Hematopoietic multipotent progenitor cell treated with erythropoietin and hydrocortisone succinate and interleukin-3 and kit ligand, for 15 days (in vitro differentiated cells): Measurements from ENCODE around the gene EEF1A2.
"Not testable (repeated sequence)": the region's sequence is repeated elsewhere in the genome, so short reads cannot be mapped to it uniquely, and the experiment has no call there.

Experiments used
- DNase-seq: peaks from one replicate; pipeline ENCODE4 v3.0.0-alpha.2; 2015; ENCODE audit warnings: low spot score

EEF1A2 gene

GRCh38 chr20:63487116-63487764, 11.6 kb downstream of the EEF1A2 start:
- DNase-seq = no peak

GRCh38 chr20:63486300-63486855, 12.5 kb downstream of the EEF1A2 start:
- no peak for DNase-seq

GRCh38 chr20:63484651-63485403, 14.1 kb downstream of the EEF1A2 start:
- DNase-seq = no peak

GRCh38 chr20:63484236-63484635, 14.6 kb downstream of the EEF1A2 start:
- DNase-seq = no peak

- no peak for DNase-seq
Measured at GRCh38 chr20:63483834-63484233, 15.0 kb downstream of the EEF1A2 start.

GRCh38 chr20:63482021-63482587, 16.8 kb downstream of the EEF1A2 start:
- DNase-seq = no peak

GRCh38 chr20:63481503-63481902, 17.4 kb downstream of the EEF1A2 start:
- DNase-seq = no peak

- not testable (repeated sequence) for DNase-seq
Measured at GRCh38 chr20:63479695-63480419, 19.0 kb downstream of the EEF1A2 start.

GRCh38 chr20:63478346-63479302, 20.3 kb downstream of the EEF1A2 start:
- no peak for DNase-seq

GRCh38 chr20:63477944-63478343, 20.9 kb downstream of the EEF1A2 start:
- DNase-seq = no peak

- no peak for DNase-seq
Measured at GRCh38 chr20:63477061-63477616, 21.7 kb downstream of the EEF1A2 start.

- no peak for DNase-seq
Measured at GRCh38 chr20:63475209-63475608, 23.7 kb downstream of the EEF1A2 start.

GRCh38 chr20:63473555-63474449, 25.1 kb downstream of the EEF1A2 start:
- no peak for DNase-seq

- DNase-seq = no peak
Measured at GRCh38 chr20:63472862-63473390, 26.0 kb downstream of the EEF1A2 start.

- DNase-seq = no peak
Measured at GRCh38 chr20:63471981-63472831, 26.7 kb downstream of the EEF1A2 start, which contains the start of gene KCNQ2. KCNQ2 (minus strand) TSS chr20:63472655; CDS start chr20:63472463, 192 bp downstream.

- no peak for DNase-seq
Measured at GRCh38 chr20:63471717-63471980, 27.2 kb downstream of the EEF1A2 start.

- no peak for DNase-seq
Measured at GRCh38 chr20:63471002-63471716, 27.7 kb downstream of the EEF1A2 start.

GRCh38 chr20:63470410-63470809, 28.5 kb downstream of the EEF1A2 start:
- DNase-seq = no peak
